Prostate gland (tissue), 2 donors: ENCODE measurements around the gene GM2A. TPM values are rescaled to one million over a fixed set of nuclear protein-coding genes. Genes with fewer than 3 reads are reported as not detected.
A peak's percentile ranks its signal among the peaks of the same experiment; 100 is the strongest.

Experiments used
- DNase-seq: peaks from one replicate; pipeline ENCODE4 v3.0.0-alpha.2; 2019; ENCODE audit warnings: low spot score
- H3K27ac ChIP-seq, 2 donors: fragments of 200-600 bp; sonication (generic); 2 replicates each; pipeline ENCODE4 v1.5.1; 2017 to 2019
- H3K27me3 ChIP-seq: fragments of 200-600 bp; sonication (generic); replicated peaks from 2 replicates; pipeline ENCODE4 v1.5.1; 2019; ENCODE audit not compliant: insufficient read depth
- H3K36me3 ChIP-seq, 2 donors: fragments of 200-600 bp; sonication (generic); 1 replicate in 1 of 2; 2 replicates in 1 of 2; pipeline versions ENCODE4 v1.5.1 to v1.8.1; 2017 to 2019
- H3K4me1 ChIP-seq: fragments of 200-600 bp; sonication (generic); replicated peaks from 2 replicates; pipeline ENCODE4 v1.5.1; 2019
- H3K4me3 ChIP-seq, 2 donors: fragments of 200-600 bp; sonication (generic); 2 replicates each; pipeline ENCODE4 v1.5.1; 2017 to 2019
- H3K9me3 ChIP-seq: fragments of 200-600 bp; sonication (generic); 2 replicates; pipeline ENCODE4 v1.5.1; 2017
- POLR2A ChIP-seq: fragments of 450-650 bp; IDR thresholded peaks from one replicate; pipeline ENCODE4 v1.6.1; 2016; ENCODE audit warnings: antibody characterized with exemption, mild to moderate bottlenecking
- POLR2AphosphoS5 ChIP-seq: sonication (generic); formaldehyde crosslinking; IDR thresholded peaks from one replicate; pipeline ENCODE4 v1.6.1; 2017; ENCODE audit warnings: antibody characterized with exemption
- WGBS: methylation state at CpG from one replicate; pipeline ENCODE4 v1.1.5; 2018; 5-methylcytosine and 5-hydroxymethylcytosine counted together
- intact Hi-C: fragments of 100-400 bp; cut with DNase I; formaldehyde crosslinking; loops from one replicate; pipeline ENCODE4 v1.14.2; 2022
- total RNA-seq, 2 donors: library from RNA; depleted of rRNA; stranded (reverse); fragments of >200 nt; gene quantifications; one replicate each; pipeline ENCODE4 v1.1.0, GENCODE V29; 2016
- TF ChIP-seq, protein P1 (sequence below), 4 experiments: fragments of 200-600 bp in 2 of 4; fragments of 450-650 bp in 2 of 4; sonication (generic) in 2 of 4; IDR thresholded peaks; 1 replicate in 3 of 4; 2 replicates in 1 of 4; pipeline ENCODE4 v1.5.1; 2016 to 2019; ENCODE audit warnings: antibody characterized with exemption in 4 of 4, mild to moderate bottlenecking in 2 of 4, moderate library complexity in 2 of 4

The GM2A gene
- total RNA-seq, 2 donors from 2014 or later: 48.9 to 60.0 TPM

DNA sequence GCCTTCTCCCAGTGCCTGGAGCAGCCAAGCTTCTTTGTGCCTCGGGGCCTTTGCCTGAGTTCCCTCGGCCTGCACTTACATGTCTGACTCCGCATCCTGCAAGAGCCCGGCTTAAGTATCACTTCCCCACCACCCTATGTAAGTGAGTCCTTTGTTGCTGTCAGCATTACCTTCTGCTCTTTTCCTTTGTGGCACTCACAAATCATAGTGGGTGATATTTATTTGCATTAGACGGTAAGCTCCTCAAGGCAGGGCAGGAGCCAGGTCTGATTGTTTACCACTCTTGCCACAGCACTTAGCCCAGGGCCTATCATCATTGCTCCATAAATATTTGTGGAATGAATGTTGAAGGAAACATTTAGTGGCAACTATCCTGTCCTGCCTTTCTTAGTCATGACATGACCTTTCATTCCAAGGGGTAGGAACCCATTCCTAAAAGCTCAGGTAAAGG, 4.8 kb downstream of the GM2A start:
- H3K27ac ChIP-seq: no peak overlapping the region
- no peaks in the 10 kb centered on the region for H3K9me3 ChIP-seq
- no peaks in the 10 kb centered on the region for H3K36me3 ChIP-seq
- H3K4me3 ChIP-seq: no peak overlapping the region
- intact Hi-C loops: loop anchor here (10.0 kb wide), 1 partner anchor 417 kb away; no protein-coding TSS in a partner anchor
- TF ChIP-seq POLR2A (no peak), POLR2AphosphoS5 (no peak)
- H3K4me1 ChIP-seq: no peaks in the 10 kb centered on the region
- DNase-seq: no peak
- no peaks in the 10 kb centered on the region for H3K27me3 ChIP-seq
- WGBS: 60% methylated on average over 5 of the region's 5 CpGs

DNA sequence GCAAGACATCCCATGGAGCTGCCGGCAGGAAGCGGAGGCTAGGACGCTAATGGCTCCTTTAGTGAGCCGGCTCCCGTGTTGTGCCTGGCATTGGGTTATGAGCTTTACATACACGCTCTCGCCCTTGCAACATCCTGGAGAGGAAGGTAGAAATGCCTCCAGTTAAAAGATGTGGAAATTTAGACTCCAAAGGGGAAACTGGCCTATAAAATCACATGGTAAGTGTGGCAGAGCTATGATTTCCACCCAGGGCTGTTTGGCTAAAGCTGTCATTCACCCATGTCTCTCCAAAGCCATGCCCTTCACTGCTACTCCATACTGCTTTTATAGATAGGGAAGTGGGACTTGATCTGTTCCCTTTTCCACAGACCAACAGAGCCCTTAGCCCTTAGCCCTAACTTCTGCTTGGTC, 5.2 kb downstream of the GM2A start:
- Histone ChIP-seq H3K4me1 (no peaks in the 10 kb centered on the region), H3K36me3 (no peaks in the 10 kb centered on the region), H3K4me3 (no peak overlapping the region), H3K27ac (no peak overlapping the region), H3K27me3 (no peaks in the 10 kb centered on the region), H3K9me3 (no peaks in the 10 kb centered on the region)
- no peak for DNase-seq
- intact Hi-C loops: loop anchor here (10.0 kb wide), 1 partner anchor 417 kb away; no protein-coding TSS in a partner anchor
- WGBS: 89% methylated on average over 7 of the region's 7 CpGs
- TF ChIP-seq, protein P1, sequence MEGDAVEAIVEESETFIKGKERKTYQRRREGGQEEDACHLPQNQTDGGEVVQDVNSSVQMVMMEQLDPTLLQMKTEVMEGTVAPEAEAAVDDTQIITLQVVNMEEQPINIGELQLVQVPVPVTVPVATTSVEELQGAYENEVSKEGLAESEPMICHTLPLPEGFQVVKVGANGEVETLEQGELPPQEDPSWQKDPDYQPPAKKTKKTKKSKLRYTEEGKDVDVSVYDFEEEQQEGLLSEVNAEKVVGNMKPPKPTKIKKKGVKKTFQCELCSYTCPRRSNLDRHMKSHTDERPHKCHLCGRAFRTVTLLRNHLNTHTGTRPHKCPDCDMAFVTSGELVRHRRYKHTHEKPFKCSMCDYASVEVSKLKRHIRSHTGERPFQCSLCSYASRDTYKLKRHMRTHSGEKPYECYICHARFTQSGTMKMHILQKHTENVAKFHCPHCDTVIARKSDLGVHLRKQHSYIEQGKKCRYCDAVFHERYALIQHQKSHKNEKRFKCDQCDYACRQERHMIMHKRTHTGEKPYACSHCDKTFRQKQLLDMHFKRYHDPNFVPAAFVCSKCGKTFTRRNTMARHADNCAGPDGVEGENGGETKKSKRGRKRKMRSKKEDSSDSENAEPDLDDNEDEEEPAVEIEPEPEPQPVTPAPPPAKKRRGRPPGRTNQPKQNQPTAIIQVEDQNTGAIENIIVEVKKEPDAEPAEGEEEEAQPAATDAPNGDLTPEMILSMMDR (IDR thresholded peaks at IDR 0.05): no peak
- TF ChIP-seq POLR2AphosphoS5: no peak
- no peak for TF ChIP-seq POLR2A

DNA sequence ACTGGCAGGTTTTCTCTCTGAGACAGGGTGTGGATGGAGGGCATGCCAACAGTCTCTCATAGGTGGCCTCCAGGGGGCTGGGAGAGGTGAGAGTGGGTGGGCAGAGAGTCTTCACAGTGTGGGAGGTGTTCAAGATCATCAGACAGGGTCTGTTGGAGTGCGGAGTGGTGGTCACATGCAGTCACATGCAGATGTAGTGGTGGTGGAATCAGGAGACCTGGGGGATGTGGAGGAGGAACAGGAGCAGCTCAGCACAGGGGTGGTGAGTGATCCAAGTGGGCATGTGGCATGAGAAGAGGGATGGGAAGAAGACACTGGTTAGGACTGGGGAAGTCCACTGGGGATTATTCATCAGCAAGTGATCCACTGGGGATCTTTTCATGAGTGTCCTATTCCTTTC, 5.8 kb downstream of the GM2A start:
- no peak overlapping the region for H3K27ac ChIP-seq
- no peaks in the 10 kb centered on the region for H3K9me3 ChIP-seq
- no peak for DNase-seq
- TF ChIP-seq POLR2A: no peak
- no peak for TF ChIP-seq POLR2AphosphoS5
- TF ChIP-seq, protein P1 (IDR thresholded peaks at IDR 0.05): no peak
- 0% methylated on average over 1 of the region's 1 CpG for WGBS
- intact Hi-C loops: loop anchor here (10.0 kb wide), 1 partner anchor 416 kb away; no protein-coding TSS in a partner anchor
- no peaks in the 10 kb centered on the region for H3K36me3 ChIP-seq
- H3K4me1 ChIP-seq: no peaks in the 10 kb centered on the region
- no peak overlapping the region for H3K4me3 ChIP-seq
- no peaks in the 10 kb centered on the region for H3K27me3 ChIP-seq

DNA sequence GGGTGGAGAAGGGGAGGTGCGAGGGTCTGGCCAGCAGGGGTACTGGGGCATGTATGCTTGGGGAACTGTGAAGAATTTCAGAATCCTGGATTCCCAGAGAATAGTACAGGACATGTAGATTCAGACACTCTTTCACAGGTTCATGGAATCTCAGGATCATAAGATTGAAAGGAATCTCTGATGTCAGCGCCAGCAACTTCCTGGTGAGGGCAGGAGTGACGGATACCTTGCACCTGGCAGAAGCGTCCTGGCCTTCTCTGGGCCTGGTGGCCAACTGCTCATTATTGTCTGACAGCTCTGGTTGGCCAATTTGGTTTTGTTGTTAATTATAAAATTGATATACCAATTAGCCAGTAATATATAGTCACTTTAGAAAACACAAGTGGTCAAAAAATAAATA, 6.9 kb downstream of the GM2A start:
- WGBS: 88% methylated on average over 4 of the region's 4 CpGs
- no peak for DNase-seq
- no peaks in the 10 kb centered on the region for H3K27me3 ChIP-seq
- H3K4me3 ChIP-seq: no peak overlapping the region
- no peaks in the 10 kb centered on the region for H3K4me1 ChIP-seq
- no peak overlapping the region for H3K27ac ChIP-seq
- no peaks in the 10 kb centered on the region for H3K9me3 ChIP-seq
- H3K36me3 ChIP-seq: no peaks in the 10 kb centered on the region
- intact Hi-C loops: loop anchor here (10.0 kb wide), 1 partner anchor 415 kb away; no protein-coding TSS in a partner anchor
- TF ChIP-seq POLR2A: no peak
- no peak for TF ChIP-seq POLR2AphosphoS5

DNA sequence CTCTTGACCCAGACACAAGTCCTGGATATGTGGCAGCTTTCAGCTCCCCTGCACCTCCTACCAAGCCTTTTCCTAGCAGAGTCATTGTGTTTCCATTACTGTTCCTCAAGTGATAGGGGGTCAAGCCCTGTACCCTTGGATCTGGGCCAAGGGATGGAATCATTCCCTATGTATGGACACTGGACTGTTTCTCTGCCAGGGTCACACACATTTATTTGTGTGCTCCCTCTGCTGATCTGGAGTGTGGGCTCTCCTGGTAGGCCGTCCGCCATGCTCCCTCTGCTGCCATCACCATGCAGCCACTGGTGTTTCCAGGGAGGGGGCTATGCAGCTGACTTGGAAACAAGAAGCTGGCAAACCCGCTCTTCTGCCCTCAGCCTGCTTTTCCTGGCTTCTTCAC, 9.5 kb downstream of the GM2A start:
- 96% methylated on average over 3 of the region's 3 CpGs for WGBS
- Histone ChIP-seq H3K4me3 (no peak overlapping the region), H3K27ac (no peak overlapping the region), H3K36me3 (peaks cover 0 to 8% of the 10 kb centered on the region in 2 donors), H3K4me1 (no peaks in the 10 kb centered on the region), H3K9me3 (no peaks in the 10 kb centered on the region), H3K27me3 (no peaks in the 10 kb centered on the region)
- intact Hi-C loops: no loop called here
- no peak for DNase-seq
- no peak for TF ChIP-seq POLR2AphosphoS5
- TF ChIP-seq POLR2A: no peak
- TF ChIP-seq, protein P1 (IDR thresholded peaks at IDR 0.05): no peak

- peaks cover 0 to 8% of the 10 kb centered on the region in 2 donors for H3K36me3 ChIP-seq
- 50% methylated on average over 1 of the region's 1 CpG for WGBS
- no peaks in the 10 kb centered on the region for H3K9me3 ChIP-seq
- no peaks in the 10 kb centered on the region for H3K4me1 ChIP-seq
- TF ChIP-seq, protein P1 (IDR thresholded peaks at IDR 0.05): peak in 1 of 4 experiments; percentile 38
- TF ChIP-seq POLR2AphosphoS5 (peak; percentile 40), POLR2A (peak; percentile 15)
- no peak overlapping the region for H3K4me3 ChIP-seq
- H3K27ac ChIP-seq: peak overlapping the region in 1 of 2 donors; percentile 20
- peak; percentile 39 for DNase-seq
- intact Hi-C loops: no loop called here
- no peaks in the 10 kb centered on the region for H3K27me3 ChIP-seq
These were observed 11.1 kb downstream of the GM2A start for GRCh38 chr5:151264113-151264512.
